Stimulated activated CD8-positive, alpha-beta memory T cell treated with anti-CD3 and anti-CD28 coated beads, Interleukin-15, amount 100 ng/mL, for 4 hours (primary cell): ENCODE results near the gene IFNA5.
A peak's percentile ranks its signal among the peaks of the same experiment; 100 is the strongest.

Experiments
- DNase-seq, 2 donors: peaks; one replicate each; pipeline ENCODE4 v3.0.0-alpha.2; 2020; ENCODE audit warnings: low read depth in 2 of 2

Gene IFNA5

DNA sequence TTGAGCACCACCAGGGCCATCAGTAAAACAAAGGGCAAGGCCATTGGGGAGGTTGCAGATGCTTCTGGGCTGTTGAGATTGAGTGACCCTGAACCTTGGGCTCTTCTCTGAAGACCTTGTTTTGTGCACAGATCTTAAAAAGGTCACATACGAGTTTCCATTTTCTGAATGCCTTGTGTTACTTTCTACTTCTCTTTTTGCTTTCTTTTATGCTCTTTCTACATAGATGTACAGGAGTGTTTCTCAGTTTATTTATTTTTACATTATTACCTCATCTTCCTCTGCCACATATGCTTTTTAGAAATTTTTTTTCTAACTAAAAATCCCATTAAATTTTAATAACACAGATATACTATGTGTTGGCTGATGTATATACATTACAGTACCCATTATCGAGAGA is at the start of gene IFNA5:
IFNA5 (minus strand) TSS at position 101 of the 400 bp plus-strand sequence; CDS start at position 44, 57 bp downstream.
- DNase-seq, result no peak

DNA sequence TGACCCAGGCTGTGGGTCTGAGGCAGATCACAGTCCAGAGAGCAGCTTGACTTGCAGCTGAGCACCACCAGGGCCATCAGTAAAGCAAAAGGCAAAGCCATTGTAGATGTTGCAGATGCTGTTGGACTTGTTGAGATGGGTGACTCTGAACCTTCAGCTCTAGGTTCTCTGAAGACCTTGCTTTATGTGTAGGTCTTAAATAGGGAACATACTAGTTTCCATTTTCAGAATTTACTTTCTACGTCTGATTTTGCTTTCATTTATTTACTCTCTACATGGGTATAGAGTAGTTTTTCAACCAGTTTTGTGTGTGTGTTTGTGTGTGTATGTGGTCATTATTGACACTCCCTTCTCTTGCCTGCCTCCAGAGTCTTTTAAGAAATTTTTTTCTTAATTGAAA is 45.7 kb upstream of the IFNA5 start, which contains the start of gene IFNA6:
IFNA6 (minus strand) TSS at position 101 of the 400 bp plus-strand sequence; CDS start at position 101, 0 bp downstream.
- no peak for DNase-seq

DNA sequence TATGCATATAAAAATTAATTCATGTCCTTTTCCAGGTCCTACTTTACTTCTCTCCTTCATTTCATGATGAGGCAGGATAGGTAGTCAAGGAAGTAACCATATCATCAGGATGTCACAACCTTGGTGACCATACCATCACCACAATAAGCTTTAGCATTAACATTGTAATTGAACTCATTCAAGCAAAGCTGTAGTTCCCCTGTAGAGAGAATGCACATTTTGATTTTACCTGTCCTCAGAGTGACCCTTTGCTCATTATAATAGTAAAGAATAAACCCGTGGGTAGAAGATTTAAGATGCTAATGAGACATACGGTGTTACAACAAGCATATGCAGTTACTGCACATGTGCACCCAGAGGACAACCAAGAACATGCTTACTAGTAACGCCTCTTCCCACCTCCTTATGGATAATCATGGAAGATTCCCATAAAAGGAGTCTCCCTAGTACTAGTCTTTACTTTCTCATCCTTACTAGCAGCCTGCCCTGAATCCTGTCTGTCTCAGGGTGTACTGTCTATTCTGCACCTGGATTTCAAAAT is 43.4 kb upstream of the IFNA5 start:
- no peak for DNase-seq

DNA sequence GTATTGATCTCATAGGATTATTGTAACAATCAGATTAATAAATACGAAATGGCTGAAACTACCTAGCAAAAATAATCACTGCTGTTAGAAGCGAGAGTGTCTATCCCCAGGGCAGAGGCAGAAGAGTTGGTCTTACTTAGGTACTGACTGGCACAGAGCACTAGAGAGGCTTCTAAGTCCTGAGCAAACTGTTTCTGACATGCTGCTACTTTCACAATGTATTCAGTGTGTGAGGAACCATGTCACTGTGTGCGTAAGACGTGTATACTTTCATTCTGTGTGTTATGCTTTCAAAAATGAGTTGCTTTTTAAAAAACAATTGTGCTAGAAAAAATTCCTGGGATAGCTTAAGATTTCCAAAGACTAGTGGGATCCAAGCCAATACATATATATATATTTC is 35.6 kb upstream of the IFNA5 start:
- no peak for DNase-seq

DNA sequence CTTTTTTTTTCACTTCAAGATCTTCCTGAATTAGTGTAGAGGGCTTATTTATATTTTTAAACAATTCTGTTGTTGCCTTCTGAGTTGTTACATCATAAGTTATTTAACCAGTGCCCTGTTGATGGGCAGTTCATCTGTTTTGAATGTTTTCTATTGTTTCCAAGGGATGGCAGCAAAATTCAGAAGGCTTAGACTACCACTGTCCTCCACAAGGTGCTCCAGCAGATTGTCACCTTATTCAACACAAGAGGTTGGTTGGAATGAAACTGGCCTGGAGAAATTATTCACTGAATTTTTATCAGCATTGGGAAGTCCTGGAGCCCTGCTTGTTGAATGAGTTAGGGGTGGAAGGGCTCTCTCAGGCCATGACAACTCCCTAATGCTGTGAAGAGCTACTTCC is 31.3 kb upstream of the IFNA5 start:
- no peak for DNase-seq

- DNase-seq, result peak; percentile 77
These were observed 29.9 kb upstream of the IFNA5 start, which contains the start of gene KLHL9 for GRCh38 chr9:21334701-21335632. KLHL9 (minus strand) TSS chr9:21335404; CDS start chr9:21334859, 545 bp downstream.

- no peak for DNase-seq
These were observed 28.1 kb upstream of the IFNA5 start for GRCh38 chr9:21333226-21333625.

DNA sequence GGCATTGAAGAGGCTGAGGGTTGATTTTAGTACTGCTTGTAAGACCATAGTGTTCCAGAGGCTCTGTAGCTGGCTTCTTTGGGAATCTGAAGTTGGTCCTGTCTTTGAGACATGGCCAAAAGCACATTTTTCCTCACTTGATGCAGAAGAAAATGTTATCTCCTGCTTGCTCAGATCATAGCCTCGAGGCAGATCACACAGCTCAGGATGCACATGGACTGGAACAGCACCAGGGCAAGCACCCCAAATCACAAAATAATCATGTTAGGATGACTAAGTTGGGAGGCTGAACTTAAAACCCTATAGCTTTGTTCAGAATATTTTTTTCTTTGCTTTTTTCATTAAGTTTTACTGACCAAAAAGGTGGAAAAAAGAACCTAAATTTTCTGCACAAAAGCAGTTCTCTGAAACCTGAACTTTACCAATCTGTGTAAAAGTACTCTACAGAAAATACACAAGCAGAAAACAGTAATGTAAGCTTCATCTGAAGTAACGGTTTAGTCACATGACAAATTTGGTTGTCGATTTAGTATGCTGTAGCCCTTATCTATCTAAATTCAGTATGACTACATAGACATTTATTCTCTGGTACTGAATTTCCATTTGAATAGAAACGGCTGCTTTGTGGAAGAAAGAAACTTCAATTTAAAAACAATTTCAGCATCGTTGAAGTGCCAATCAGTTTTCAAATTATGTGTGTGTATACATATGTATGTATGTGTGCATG is 26.7 kb upstream of the IFNA5 start:
- DNase-seq, result no peak

DNA sequence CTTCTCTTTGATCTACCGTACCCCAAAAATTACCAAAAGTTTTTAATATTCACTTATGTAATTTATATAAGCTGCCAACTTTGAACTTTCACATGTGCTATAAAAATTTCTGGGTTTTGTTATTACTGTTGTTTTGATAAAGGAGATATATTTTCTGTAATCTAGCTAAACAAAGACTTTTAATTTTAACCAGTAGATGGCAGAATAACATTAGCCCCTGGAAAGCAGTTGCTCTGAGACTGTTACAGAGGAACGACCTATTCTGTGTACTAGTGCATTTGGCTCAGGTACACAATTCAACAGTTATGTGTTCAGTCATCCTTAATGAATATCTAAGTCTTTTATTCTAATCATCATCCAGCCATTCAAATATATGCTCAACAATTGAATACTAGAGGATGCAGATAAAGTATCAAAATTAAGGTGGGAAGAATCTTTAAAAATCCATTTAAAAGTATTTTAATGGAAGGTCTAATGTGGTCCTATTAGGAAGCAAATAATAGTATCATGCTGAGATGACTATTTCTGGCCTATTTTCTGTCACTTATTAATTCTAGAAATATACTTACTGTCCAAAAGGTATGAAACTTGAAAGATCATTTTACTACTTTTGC is 21.5 kb upstream of the IFNA5 start:
- DNase-seq, result no peak

DNA sequence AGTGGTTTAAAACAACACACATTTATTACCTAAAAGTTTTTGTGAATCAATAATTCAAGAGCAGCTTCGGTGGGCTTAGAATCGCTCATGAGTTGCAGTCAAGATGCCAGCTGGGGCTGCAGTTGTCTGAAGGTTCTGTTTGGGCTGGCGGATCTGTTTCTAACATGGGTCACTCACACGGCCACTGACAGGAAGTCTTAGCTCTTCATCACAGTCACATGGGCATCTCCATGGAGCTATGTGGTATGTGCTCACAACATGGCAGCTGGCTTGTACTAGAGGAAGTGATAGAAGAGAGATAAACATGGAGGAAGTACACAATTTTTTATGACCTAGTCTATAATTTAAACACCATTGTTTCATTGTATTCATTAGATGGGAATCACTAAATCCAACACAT is 18.9 kb upstream of the IFNA5 start:
- DNase-seq, result no peak

GRCh38 chr9:21322911-21323461 is 17.9 kb upstream of the IFNA5 start:
- no peak for DNase-seq

- DNase-seq, result no peak
These were observed 15.4 kb upstream of the IFNA5 start for GRCh38 chr9:21320465-21320864.

DNA sequence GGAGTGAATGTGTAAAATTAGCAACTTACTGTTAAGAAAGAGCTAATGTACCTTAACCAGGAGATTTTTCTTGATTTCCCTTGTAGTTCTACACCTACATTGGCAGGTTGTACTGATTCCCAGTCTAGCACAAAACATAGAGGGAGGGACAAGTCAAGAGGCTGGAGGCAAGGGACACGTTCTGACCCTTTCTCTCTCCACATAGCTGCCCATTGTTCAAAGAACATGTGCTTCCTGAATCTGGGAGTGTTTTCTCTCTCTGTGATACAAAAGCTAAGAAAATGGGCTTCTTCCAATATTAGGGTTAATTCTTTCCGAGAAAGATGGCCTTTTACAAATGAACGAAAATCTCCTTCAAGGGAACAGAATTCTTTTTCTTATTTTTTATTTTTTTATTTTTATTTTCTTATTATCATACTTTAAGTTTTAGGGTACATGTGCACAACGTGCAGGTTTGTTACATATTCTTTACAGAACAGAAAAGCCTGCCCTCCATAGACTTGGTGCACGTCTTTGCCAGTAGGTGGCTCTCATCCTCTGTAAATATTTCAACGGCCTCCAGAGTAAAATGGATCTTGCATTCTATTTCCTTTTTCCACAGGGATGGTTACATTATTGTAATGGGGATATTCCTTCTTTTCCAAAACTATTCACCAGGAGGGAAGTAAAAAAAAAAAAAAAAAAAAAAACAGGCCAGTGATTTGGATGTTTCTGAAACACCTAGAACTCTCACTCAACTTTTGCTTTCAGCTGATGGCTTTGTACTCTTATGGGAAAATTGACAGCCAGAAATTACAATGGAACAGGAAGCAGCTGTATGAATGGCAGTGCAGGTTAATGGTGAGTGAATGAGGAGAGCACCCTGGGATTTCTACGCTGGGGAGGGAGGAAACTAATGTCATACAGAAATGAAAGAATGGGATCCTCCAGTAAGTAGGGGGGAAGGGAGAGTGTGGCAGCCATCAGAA is 13.1 kb upstream of the IFNA5 start:
- no peak for DNase-seq

- DNase-seq, result no peak
These were observed 11.7 kb upstream of the IFNA5 start for GRCh38 chr9:21316860-21317259.

DNA sequence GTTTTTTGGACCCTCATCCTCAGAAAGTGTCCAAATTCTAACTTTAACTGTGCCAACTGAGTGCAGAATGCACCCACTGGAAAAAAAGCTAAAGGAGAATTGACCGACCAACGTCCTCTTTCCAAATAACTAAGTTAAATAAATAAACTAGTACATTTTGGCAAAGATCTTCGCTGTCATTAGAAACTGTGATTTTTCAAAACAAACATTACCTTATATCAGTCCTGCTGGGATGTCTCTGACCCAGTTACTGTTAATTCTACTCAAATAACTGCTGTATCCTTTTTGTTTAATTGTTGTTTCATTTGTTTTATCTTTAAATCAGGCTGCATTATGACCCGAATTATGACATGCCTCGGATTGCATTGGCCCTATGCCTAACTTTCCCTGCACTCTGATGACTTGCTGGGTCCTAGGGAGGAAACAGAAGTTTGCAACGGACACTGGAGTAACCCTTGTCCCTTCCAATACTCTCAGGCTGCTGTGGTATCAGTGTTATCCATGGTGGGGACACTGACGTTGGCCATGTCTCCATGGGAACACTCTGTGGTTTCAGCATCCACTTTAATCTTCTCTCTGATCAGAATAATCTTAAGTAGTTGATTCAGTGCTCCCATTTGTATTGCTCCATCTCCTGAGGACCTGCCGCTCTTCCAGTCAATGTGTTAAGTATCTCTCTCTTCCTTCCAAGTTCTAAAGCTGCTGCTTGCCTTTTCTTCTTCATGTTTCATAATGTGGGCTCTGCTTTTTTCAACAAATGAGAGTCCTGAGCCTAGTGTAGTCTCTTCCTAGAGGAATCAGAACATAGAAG is 11.1 kb upstream of the IFNA5 start:
- no peak for DNase-seq

GRCh38 chr9:21314152-21314551 is 9.0 kb upstream of the IFNA5 start:
- no peak for DNase-seq

- no peak for DNase-seq
These were observed 6.8 kb upstream of the IFNA5 start for GRCh38 chr9:21311889-21312288.

DNA sequence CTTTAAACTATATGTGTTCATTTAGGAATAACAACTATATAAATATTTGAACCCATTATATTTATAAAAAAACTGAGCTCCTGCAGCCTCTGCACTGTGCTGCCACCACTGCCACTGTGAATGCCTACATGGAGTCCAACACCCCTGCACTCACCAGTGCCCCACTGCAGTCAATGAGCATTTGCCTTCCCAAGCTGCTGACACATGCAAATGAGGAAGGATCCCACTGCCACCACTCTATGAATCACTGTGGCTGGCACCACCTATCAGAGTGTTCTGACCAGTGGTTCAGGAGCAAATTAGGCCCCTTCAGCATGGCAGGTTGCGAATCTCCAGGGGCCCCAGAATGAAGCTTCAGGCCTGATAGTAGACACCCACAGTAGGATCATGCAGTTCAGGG is 9.1 kb downstream of the IFNA5 start:
- no peak for DNase-seq

GRCh38 chr9:21294904-21295538 is 10.1 kb downstream of the IFNA5 start:
- DNase-seq, result no peak
